Activated T-cell treated with anti-CD3 and anti-CD28 coated beads, Interleukin-2, amount 50 U/mL, for 48 hours (primary cell): Measurements from ENCODE around the gene CGB7.

ENCODE experiments used
- DNase-seq, 2 experiments: peaks; one replicate each; pipeline ENCODE4 v3.0.0-alpha.2; 2020

The CGB7 gene

GRCh38 chr19:49014870-49015255, 42.7 kb downstream of the CGB7 start:
- no peak for DNase-seq

GRCh38 chr19:49014123-49014869, 43.3 kb downstream of the CGB7 start:
- no peak for DNase-seq

GRCh38 chr19:49011194-49011593, 46.4 kb downstream of the CGB7 start:
- no peak for DNase-seq

GRCh38 chr19:49010453-49010852, 47.1 kb downstream of the CGB7 start:
- DNase-seq = no peak

GRCh38 chr19:49009828-49010227, 47.7 kb downstream of the CGB7 start:
- DNase-seq = no peak

- DNase-seq = no peak
These were observed 50.6 kb downstream of the CGB7 start for GRCh38 chr19:49006905-49007304.

- DNase-seq = no peak
These were observed 52.5 kb downstream of the CGB7 start for GRCh38 chr19:49004964-49005614.
